ENCODE results near the gene EXTL1.

EXTL1 gene

DNA sequence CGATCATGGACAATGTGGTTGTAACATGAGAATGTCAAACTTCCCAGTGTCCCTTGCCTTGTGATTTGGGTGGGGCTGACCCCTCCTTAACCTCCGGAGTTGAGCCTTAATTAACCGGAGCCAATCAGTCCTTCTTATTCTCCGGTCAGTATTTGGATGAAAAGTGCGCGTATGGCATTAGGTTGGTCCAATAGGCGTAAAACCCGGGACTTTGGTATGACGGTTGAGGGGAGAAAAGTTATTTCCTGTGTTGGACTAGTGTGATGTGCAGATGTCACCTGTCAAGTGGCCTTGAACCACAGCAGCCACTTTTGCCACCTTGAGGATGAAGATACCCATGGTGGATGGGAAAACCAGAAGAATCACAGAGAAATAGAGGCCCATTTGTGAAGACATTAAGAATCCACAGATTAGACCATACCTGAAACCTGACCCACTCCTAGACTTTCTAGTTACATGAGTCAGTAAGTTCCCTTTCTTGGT is 28.8 kb upstream of the EXTL1 start:
- TF ChIP-seq ZBTB7A (IDR thresholded peaks at IDR 0.05; ENCODE audit: low read depth) (no peak), FOXM1 (IDR thresholded peaks at IDR 0.05; ENCODE audit: borderline replicate concordance, low read depth) (no peak), RAD21 (IDR thresholded peaks at IDR 0.05; ENCODE audit: low read depth) (no peak), YY1 (IDR thresholded peaks at IDR 0.05; ENCODE audit: low read depth) (no peak), USF1 (IDR thresholded peaks at IDR 0.05) (no peak), TEAD4 (IDR thresholded peaks at IDR 0.05) (no peak), EP300 (IDR thresholded peaks at IDR 0.05; ENCODE audit: borderline replicate concordance) (no peak), TCF12 (IDR thresholded peaks at IDR 0.05; ENCODE audit: low read depth) (no peak), NFIC (IDR thresholded peaks at IDR 0.05) (no peak), CEBPB (IDR thresholded peaks at IDR 0.05) (no peak), EGR1 (IDR thresholded peaks at IDR 0.05) (no peak)
- TF ChIP-seq, protein P1, sequence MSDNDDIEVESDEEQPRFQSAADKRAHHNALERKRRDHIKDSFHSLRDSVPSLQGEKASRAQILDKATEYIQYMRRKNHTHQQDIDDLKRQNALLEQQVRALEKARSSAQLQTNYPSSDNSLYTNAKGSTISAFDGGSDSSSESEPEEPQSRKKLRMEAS (IDR thresholded peaks at IDR 0.05): no peak
- TF ChIP-seq, protein P2, sequence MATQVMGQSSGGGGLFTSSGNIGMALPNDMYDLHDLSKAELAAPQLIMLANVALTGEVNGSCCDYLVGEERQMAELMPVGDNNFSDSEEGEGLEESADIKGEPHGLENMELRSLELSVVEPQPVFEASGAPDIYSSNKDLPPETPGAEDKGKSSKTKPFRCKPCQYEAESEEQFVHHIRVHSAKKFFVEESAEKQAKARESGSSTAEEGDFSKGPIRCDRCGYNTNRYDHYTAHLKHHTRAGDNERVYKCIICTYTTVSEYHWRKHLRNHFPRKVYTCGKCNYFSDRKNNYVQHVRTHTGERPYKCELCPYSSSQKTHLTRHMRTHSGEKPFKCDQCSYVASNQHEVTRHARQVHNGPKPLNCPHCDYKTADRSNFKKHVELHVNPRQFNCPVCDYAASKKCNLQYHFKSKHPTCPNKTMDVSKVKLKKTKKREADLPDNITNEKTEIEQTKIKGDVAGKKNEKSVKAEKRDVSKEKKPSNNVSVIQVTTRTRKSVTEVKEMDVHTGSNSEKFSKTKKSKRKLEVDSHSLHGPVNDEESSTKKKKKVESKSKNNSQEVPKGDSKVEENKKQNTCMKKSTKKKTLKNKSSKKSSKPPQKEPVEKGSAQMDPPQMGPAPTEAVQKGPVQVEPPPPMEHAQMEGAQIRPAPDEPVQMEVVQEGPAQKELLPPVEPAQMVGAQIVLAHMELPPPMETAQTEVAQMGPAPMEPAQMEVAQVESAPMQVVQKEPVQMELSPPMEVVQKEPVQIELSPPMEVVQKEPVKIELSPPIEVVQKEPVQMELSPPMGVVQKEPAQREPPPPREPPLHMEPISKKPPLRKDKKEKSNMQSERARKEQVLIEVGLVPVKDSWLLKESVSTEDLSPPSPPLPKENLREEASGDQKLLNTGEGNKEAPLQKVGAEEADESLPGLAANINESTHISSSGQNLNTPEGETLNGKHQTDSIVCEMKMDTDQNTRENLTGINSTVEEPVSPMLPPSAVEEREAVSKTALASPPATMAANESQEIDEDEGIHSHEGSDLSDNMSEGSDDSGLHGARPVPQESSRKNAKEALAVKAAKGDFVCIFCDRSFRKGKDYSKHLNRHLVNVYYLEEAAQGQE (IDR thresholded peaks at IDR 0.05; ENCODE audit: low read depth): no peak

GRCh38 chr1:25993197-25993951 is 28.2 kb upstream of the EXTL1 start:
- TF ChIP-seq ZBTB7A (IDR thresholded peaks at IDR 0.05; ENCODE audit: low read depth) (no peak), FOXM1 (IDR thresholded peaks at IDR 0.05; ENCODE audit: borderline replicate concordance, low read depth) (no peak), TEAD4 (IDR thresholded peaks at IDR 0.05) (no peak), CEBPB (IDR thresholded peaks at IDR 0.05) (no peak), TAF1 (IDR thresholded peaks at IDR 0.05; ENCODE audit: low read depth) (no peak), NFIC (IDR thresholded peaks at IDR 0.05) (no peak), RAD21 (IDR thresholded peaks at IDR 0.05; ENCODE audit: low read depth) (no peak)
- TF ChIP-seq, protein P1 (IDR thresholded peaks at IDR 0.05): no peak
- TF ChIP-seq, protein P2 (IDR thresholded peaks at IDR 0.05; ENCODE audit: low read depth): no peak

DNA sequence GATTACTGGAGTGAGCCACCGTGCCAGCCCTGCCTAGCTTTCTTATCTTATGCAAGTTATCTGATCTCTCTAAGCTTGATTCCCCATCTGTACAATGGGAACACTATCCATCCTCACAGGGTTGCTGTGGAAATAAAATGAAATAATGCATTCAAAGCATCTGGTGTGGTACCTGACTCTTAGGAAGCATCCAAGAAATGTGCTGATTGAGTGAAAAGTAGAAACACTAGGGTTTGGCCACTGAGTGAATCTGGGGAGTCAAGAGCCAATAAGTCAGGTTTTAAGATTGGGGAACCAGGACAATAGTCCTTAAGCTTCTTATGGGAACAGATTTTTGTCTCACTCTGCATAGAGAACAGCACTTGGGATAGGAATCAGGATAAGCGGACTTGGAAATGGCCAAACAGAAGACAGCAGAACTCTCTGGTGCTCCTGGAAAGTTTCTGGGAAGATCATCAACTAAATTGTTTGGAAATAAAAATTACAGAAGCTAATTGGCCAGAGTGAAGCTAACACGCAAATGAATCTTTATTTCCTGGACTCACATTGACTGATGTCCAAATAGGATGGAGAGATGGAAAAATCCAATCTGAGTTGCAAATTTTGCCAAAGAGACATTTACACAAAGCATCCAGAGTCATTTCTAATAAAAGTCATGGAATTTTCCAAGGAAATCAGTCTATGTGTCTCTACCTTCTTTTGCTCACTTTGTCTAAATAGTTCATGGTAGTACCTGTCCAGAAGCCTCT is 27.0 kb upstream of the EXTL1 start:
- TF ChIP-seq RAD21 (IDR thresholded peaks at IDR 0.05; ENCODE audit: low read depth): no peak
- TF ChIP-seq ZBTB7A (IDR thresholded peaks at IDR 0.05; ENCODE audit: low read depth): no peak
- TF ChIP-seq FOXM1 (IDR thresholded peaks at IDR 0.05; ENCODE audit: borderline replicate concordance, low read depth): no peak
- no peak for TF ChIP-seq CEBPB (IDR thresholded peaks at IDR 0.05)
- no peak for TF ChIP-seq TCF12 (IDR thresholded peaks at IDR 0.05; ENCODE audit: low read depth)
- no peak for TF ChIP-seq TEAD4 (IDR thresholded peaks at IDR 0.05)
- no peak for TF ChIP-seq TAF1 (IDR thresholded peaks at IDR 0.05; ENCODE audit: low read depth)
- TF ChIP-seq, protein P1 (IDR thresholded peaks at IDR 0.05): no peak
- TF ChIP-seq EP300 (IDR thresholded peaks at IDR 0.05; ENCODE audit: borderline replicate concordance): no peak
- TF ChIP-seq EGR1 (IDR thresholded peaks at IDR 0.05): no peak
- TF ChIP-seq CREB1 (IDR thresholded peaks at IDR 0.05; ENCODE audit: low read depth): no peak
- no peak for TF ChIP-seq YY1 (IDR thresholded peaks at IDR 0.05; ENCODE audit: low read depth)
- TF ChIP-seq, protein P2 (IDR thresholded peaks at IDR 0.05; ENCODE audit: low read depth): no peak
- TF ChIP-seq NFIC (IDR thresholded peaks at IDR 0.05): no peak
- no peak for TF ChIP-seq USF1 (IDR thresholded peaks at IDR 0.05)

Measured in Ishikawa (cell line).